Neural progenitor cell (in vitro differentiated cells): ENCODE measurements around the gene TDRD9.

Experiments used
- EZH2 ChIP-seq: fragments of 200-600 bp; sonication (generic); IDR thresholded peaks from 2 replicates; pipeline ENCODE4 v1.6.1; 2017; ENCODE audit warnings: antibody characterized with exemption, mild to moderate bottlenecking, moderate library complexity
- TF ChIP-seq, protein P1 (sequence below): fragments of 200-600 bp; sonication (generic); IDR thresholded peaks from 2 replicates; pipeline ENCODE4 v1.5.1; 2017; ENCODE audit warnings: antibody characterized with exemption, mild to moderate bottlenecking

GRCh38 chr14:104020471-104020870 lies 92.2 kb downstream of the TDRD9 start:
- TF ChIP-seq, protein P1, sequence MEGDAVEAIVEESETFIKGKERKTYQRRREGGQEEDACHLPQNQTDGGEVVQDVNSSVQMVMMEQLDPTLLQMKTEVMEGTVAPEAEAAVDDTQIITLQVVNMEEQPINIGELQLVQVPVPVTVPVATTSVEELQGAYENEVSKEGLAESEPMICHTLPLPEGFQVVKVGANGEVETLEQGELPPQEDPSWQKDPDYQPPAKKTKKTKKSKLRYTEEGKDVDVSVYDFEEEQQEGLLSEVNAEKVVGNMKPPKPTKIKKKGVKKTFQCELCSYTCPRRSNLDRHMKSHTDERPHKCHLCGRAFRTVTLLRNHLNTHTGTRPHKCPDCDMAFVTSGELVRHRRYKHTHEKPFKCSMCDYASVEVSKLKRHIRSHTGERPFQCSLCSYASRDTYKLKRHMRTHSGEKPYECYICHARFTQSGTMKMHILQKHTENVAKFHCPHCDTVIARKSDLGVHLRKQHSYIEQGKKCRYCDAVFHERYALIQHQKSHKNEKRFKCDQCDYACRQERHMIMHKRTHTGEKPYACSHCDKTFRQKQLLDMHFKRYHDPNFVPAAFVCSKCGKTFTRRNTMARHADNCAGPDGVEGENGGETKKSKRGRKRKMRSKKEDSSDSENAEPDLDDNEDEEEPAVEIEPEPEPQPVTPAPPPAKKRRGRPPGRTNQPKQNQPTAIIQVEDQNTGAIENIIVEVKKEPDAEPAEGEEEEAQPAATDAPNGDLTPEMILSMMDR = no peak
- no peak for TF ChIP-seq EZH2
